B cell (primary cell): Measurements from ENCODE around the gene TRERF1.

Experiments used
- EZH2 ChIP-seq: IDR thresholded peaks from 2 replicates; pipeline ENCODE4 v1.6.1; 2012; ENCODE audit warnings: borderline replicate concordance, low read depth, mild to moderate bottlenecking, moderate library complexity, low read length; ENCODE audit not compliant: insufficient read depth, poor library complexity, severe bottlenecking
- TF ChIP-seq, protein P1 (sequence below): fragments of 200-600 bp; IDR thresholded peaks from one replicate; pipeline ENCODE4 v1.8.0; 2022; ENCODE audit warnings: antibody characterized with exemption, mild to moderate bottlenecking

GRCh38 chr6:42292004-42292740, 159.6 kb downstream of the TRERF1 start:
- TF ChIP-seq EZH2 = no peak
- TF ChIP-seq, protein P1, sequence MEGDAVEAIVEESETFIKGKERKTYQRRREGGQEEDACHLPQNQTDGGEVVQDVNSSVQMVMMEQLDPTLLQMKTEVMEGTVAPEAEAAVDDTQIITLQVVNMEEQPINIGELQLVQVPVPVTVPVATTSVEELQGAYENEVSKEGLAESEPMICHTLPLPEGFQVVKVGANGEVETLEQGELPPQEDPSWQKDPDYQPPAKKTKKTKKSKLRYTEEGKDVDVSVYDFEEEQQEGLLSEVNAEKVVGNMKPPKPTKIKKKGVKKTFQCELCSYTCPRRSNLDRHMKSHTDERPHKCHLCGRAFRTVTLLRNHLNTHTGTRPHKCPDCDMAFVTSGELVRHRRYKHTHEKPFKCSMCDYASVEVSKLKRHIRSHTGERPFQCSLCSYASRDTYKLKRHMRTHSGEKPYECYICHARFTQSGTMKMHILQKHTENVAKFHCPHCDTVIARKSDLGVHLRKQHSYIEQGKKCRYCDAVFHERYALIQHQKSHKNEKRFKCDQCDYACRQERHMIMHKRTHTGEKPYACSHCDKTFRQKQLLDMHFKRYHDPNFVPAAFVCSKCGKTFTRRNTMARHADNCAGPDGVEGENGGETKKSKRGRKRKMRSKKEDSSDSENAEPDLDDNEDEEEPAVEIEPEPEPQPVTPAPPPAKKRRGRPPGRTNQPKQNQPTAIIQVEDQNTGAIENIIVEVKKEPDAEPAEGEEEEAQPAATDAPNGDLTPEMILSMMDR = no peak
